ENCODE data around the gene CELF1.

Gene CELF1

GRCh38 chr11:47495011-47495855, 57.7 kb downstream of the CELF1 start:
- Histone ChIP-seq H3K9ac (ENCODE audit: low read length) (no peak overlapping the region), H4K20me1 (ENCODE audit: low read depth, low read length) (peaks cover 14% of the 10 kb centered on the region; the same call in 1 of the 2 replicates), H3K9me3 (ENCODE audit: insufficient read depth, low read length) (no peaks in the 10 kb centered on the region), H3K27ac (ENCODE audit: low read depth, low read length) (no peak overlapping the region), H3K4me2 (ENCODE audit: low read depth, low read length, poor library complexity, severe bottlenecking) (no peak overlapping the region), H3F3A (ENCODE audit: insufficient read depth) (no peaks in the 10 kb centered on the region; the same call in 1 of the 2 replicates), H3K9me2 (replicated peaks; ENCODE audit: insufficient read depth, low read length) (no peaks in the 10 kb centered on the region), H3K27me3 (ENCODE audit: low read length) (no peaks in the 10 kb centered on the region), H2AFZ (ENCODE audit: low read depth, low read length, severe bottlenecking) (no peak overlapping the region), H3K4me3 (ENCODE audit: insufficient read depth, low read length, poor library complexity, severe bottlenecking) (no peak overlapping the region), H3K79me2 (ENCODE audit: insufficient read depth, low read length) (peaks cover 85% of the 10 kb centered on the region), H3K36me3 (ENCODE audit: low read length) (0 out of 2 replicates have a peak, but pooled peaks cover 6% of the 10 kb centered on the region)
- TF ChIP-seq CTCF (IDR thresholded peaks at IDR 0.05; ENCODE audit: insufficient read depth, low read length, poor library complexity, severe bottlenecking), result no peak

GRCh38 chr11:47489395-47489755, 63.6 kb downstream of the CELF1 start:
- Histone ChIP-seq H3K27ac (ENCODE audit: low read depth, low read length) (no peak overlapping the region), H3K4me3 (ENCODE audit: insufficient read depth, low read length, poor library complexity, severe bottlenecking) (no peak overlapping the region), H2AFZ (ENCODE audit: low read depth, low read length, severe bottlenecking) (no peak overlapping the region), H3K9ac (ENCODE audit: low read length) (no peak overlapping the region), H3K27me3 (ENCODE audit: low read length) (no peaks in the 10 kb centered on the region), H3K9me3 (ENCODE audit: insufficient read depth, low read length) (no peaks in the 10 kb centered on the region), H4K20me1 (ENCODE audit: low read depth, low read length) (peaks cover 5% of the 10 kb centered on the region; the same call in 1 of the 2 replicates), H3K4me2 (ENCODE audit: low read depth, low read length, poor library complexity, severe bottlenecking) (no peak overlapping the region), H3K9me2 (replicated peaks; ENCODE audit: insufficient read depth, low read length) (no peaks in the 10 kb centered on the region), H3K79me2 (ENCODE audit: insufficient read depth, low read length) (peaks cover 27% of the 10 kb centered on the region), H3K36me3 (ENCODE audit: low read length) (peaks cover 32% of the 10 kb centered on the region), H3F3A (ENCODE audit: insufficient read depth) (peaks cover 11% of the 10 kb centered on the region; the same call in 1 of the 2 replicates)
- no peak for TF ChIP-seq EZH2phosphoT487 (conservative IDR thresholded peaks at IDR 0.05; ENCODE audit: low read length)
- TF ChIP-seq CTCF (IDR thresholded peaks at IDR 0.05; ENCODE audit: insufficient read depth, low read length, poor library complexity, severe bottlenecking), result no peak

- peaks cover 35% of the 10 kb centered on the region for H3K36me3 ChIP-seq (ENCODE audit: low read length)
- H3K9me3 ChIP-seq (ENCODE audit: insufficient read depth, low read length), result no peaks in the 10 kb centered on the region
- H3K9me2 ChIP-seq (replicated peaks; ENCODE audit: insufficient read depth, low read length), result no peaks in the 10 kb centered on the region
- H3K9ac ChIP-seq (ENCODE audit: low read length), result no peak overlapping the region
- H3K4me2 ChIP-seq (ENCODE audit: low read depth, low read length, poor library complexity, severe bottlenecking), result no peak overlapping the region
- TF ChIP-seq CTCF (IDR thresholded peaks at IDR 0.05; ENCODE audit: insufficient read depth, low read length, poor library complexity, severe bottlenecking), result no peak
- no peak for TF ChIP-seq EZH2phosphoT487 (conservative IDR thresholded peaks at IDR 0.05; ENCODE audit: low read length)
- H3F3A ChIP-seq (ENCODE audit: insufficient read depth), result peaks cover 11% of the 10 kb centered on the region; the same call in 1 of the 2 replicates
- H3K4me3 ChIP-seq (ENCODE audit: insufficient read depth, low read length, poor library complexity, severe bottlenecking), result no peak overlapping the region
- H3K27me3 ChIP-seq (ENCODE audit: low read length), result no peaks in the 10 kb centered on the region
- no peak overlapping the region for H2AFZ ChIP-seq (ENCODE audit: low read depth, low read length, severe bottlenecking)
- H3K27ac ChIP-seq (ENCODE audit: low read depth, low read length), result no peak overlapping the region
- H3K79me2 ChIP-seq (ENCODE audit: insufficient read depth, low read length), result peaks cover 21% of the 10 kb centered on the region
- peaks cover 5% of the 10 kb centered on the region; the same call in 1 of the 2 replicates for H4K20me1 ChIP-seq (ENCODE audit: low read depth, low read length)
Observed at GRCh38 chr11:47488674-47489394, 64.1 kb downstream of the CELF1 start.
